Islet precursor cell (in vitro differentiated cells): ENCODE results near the gene PRR7.

Source experiments
- DNase-seq: peaks from one replicate; pipeline ENCODE4 v3.0.0-alpha.2; 2018

The PRR7 gene

DNA sequence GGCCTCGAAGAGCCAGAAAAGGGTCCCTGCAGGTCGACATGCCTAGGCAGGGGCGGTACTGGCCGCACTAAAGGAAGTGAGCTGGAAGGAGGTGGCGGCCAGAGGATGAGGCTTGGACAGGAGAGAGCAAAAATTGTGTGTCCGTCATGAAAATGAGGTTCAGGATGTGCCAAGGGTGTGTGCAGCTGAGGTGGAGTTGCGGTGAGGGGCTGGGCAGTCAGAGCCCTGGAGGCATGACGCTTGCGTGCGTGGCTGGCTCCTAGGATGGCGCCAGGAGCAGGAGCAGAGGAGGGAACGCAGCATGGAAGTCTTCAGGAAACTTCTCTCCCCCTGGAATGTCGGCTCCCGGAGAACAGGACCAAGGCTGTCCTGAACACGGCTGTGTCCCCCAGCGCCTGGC lies 56.3 kb downstream of the PRR7 start:
- DNase-seq: no peak

DNA sequence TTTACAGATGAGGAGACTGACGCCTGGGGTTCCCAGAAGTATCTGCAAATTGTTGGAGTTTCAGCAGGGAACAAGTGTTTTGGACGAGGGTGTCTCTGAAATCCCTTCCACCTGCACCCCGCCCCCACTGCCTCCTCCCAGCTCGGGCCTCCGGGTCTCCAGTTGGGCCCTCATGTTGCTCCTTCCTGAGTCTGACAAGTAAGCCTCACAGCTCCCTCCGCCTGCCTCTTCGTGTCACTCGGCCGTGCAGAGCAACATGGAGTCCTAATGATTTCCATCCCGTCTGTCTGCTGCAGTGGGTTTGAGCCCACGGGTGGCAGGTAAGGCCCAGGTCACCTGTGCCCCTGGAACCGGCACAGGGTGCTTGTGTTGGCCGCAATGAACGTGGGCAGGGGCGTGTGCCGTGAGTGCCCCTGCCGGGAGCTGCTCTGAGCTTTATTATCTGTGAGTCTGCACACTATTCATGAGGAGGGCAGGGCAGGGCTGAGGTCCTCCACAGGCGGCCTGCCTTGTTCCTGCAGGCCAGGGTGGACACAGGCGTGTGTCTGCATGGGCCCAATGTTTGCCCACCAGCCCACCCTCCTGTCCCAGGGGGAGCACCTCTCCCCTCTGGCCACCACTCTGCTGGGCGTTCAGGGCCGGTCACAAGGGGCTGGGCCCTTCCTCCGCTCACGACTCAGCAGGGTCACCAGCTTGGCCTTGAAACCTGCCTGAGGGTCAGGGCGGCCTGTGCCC lies 56.9 kb downstream of the PRR7 start:
- no peak for DNase-seq

DNA sequence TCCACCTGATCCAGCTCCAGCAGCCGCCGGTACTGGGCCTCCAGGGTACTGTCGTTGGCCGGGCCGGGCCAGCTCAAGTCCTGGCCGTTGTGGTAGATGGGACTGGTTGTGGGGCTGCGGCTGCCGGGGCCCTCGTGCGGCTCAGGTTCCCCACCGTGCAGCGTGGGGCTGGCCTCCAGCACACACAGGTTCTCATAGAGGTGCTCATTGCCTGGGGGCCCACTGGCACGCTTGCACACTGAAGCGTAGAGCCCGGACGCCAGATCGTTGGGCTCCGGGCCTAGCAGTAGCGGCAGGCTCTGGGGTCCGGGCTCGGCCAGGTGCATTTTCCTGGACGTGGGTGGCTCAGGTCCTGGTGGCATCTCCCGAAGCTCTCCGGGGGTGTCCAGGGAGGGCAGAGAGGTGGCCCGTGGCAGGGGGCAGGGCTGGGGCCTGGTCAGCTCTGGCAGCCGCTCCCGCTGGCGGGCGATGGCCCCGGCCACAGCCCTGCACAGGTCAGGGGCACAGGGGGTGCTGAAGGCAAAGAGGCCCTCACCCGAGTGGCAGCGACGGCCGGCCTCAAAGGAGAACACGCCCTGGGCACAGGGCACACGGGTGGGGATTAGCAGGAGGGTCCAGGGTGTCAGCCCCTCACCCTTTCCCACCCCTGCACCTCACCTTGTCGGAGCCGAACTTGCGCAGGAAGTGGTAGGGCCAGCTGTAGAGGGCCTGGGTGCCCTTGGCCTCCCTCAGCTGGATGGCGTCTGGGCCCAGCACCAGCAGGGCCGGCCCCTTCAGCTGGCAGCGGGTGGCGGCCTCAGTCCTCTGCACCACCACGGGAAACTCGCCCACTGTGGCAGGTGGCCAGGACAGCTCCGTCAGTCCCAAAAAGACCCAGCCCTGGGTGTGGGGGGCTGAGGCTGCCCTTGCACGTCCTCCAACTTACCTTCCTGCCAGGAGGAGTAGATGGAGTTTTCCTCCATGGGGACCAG lies 57.8 kb downstream of the PRR7 start:
- DNase-seq: no peak

DNA sequence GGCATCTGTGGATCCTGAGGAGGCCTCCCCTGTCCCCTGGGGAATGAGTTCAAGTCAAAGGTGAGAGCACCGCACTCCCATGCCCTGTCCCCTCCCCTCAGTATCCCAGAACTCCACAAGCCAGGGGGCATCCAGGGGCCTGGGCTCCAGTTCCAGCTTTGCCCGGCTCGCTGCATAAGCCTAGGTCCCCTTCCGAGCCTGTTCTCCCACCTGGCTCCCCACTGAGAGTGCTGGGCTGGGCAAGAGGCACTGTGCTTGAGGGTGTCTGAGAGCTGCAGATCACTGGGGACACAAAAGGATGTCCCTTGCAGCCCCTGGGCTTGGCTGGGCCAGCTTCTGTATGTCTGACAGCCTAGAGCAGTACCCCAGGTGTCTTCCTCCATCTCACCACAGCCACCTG lies 58.5 kb downstream of the PRR7 start:
- no peak for DNase-seq
